WI38 (cell line): ENCODE results near the gene ADPRM.
A peak's percentile ranks its signal among the peaks of the same experiment; 100 is the strongest.

ENCODE experiments used
- H3K4me3 ChIP-seq: 2 replicates; pipeline ENCODE4 v1.5.1; 2011; ENCODE audit warnings: low read depth, mild to moderate bottlenecking, control low read depth, low read length
- TF ChIP-seq, protein P1 (sequence below): IDR thresholded peaks from 2 replicates; pipeline ENCODE4 v1.5.1; 2012; ENCODE audit warnings: low read depth, mild to moderate bottlenecking, control low read depth, low read length

The ADPRM gene

DNA sequence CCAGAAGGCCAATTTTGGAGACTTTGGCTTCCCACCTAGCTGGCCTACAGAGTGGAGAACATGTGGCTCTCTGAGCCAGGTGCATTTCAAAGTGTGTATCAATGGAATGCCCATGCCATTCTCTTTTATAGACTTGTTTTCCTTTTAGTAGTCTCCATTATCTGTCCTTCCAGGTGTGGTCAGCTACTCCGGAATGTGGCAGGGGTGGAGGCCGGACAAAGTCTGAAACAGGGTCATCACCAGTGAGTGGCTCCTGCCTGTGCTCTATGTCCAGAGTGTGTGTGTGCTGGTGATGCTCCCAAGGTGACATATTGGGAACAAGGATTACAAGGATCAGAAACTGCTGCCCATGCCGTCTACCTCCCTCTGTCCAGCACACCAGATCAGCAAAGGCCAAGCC lies 36.3 kb downstream of the ADPRM start:
- no peak overlapping the region for H3K4me3 ChIP-seq
- TF ChIP-seq, protein P1, sequence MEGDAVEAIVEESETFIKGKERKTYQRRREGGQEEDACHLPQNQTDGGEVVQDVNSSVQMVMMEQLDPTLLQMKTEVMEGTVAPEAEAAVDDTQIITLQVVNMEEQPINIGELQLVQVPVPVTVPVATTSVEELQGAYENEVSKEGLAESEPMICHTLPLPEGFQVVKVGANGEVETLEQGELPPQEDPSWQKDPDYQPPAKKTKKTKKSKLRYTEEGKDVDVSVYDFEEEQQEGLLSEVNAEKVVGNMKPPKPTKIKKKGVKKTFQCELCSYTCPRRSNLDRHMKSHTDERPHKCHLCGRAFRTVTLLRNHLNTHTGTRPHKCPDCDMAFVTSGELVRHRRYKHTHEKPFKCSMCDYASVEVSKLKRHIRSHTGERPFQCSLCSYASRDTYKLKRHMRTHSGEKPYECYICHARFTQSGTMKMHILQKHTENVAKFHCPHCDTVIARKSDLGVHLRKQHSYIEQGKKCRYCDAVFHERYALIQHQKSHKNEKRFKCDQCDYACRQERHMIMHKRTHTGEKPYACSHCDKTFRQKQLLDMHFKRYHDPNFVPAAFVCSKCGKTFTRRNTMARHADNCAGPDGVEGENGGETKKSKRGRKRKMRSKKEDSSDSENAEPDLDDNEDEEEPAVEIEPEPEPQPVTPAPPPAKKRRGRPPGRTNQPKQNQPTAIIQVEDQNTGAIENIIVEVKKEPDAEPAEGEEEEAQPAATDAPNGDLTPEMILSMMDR, result no peak

DNA sequence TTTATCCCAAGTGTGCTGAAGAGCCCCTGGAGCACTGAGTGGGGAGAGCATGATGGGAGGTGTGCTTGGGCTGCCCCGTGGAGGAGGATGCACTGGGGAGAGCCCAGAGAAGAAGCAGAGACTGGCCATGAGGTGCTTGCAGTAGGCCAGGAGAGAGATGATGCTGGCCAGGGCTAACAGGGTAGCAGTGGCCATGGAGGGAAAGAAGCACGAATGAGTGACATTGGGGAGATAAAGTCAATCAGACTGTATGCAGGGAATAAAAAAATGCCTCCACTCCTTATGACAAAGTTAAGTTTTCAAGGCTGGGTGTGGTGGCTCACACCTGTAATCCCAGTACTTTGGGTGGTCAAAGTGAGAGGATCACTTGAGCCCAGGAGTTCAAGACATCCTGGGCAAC lies 37.9 kb downstream of the ADPRM start:
- TF ChIP-seq, protein P1, result no peak
- no peak overlapping the region for H3K4me3 ChIP-seq

DNA sequence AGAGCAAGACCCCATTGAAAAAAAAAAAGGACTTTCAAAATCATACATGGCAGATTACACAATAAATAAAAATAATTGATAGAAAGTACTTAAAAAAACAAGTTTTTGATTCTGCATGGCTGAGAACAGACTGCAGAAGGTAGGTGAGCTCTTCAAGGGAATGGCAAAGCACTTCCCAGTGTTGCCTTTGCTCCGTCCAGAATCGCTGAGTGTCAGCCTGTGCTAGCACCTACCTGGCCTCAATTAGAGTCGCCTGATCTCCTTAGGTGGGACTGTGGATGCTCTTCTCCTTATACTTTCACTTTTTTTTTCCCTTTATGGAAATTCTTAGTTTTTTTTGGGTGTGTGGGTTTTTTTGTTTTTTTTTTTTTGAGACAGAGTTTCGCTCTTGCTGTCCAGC lies 38.4 kb downstream of the ADPRM start:
- TF ChIP-seq, protein P1, result no peak
- H3K4me3 ChIP-seq, result no peak overlapping the region

DNA sequence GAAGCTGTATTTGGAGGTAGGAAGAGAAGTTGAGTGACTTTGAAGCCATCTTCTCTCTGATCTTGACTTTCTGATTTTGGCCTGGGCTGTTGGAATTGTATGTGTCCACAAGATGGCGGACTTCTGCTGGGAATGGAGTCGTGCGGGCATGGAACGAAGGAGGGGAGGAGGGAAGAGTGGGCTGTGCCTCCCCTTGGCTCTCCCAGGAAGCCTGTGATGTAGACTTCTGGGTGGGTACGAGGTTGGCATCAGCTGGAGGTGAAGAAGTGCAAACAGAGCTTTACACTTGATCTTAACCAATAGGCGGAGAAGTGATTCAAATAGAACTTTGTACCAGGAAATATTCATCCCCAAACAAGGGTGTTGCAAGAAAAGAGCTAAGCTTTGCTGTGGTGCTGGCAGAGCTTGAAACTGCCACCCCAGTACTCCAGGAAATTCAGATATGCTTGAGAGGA lies 39.8 kb downstream of the ADPRM start:
- TF ChIP-seq, protein P1, result peak; percentile 69
- H3K4me3 ChIP-seq, result no peak overlapping the region

DNA sequence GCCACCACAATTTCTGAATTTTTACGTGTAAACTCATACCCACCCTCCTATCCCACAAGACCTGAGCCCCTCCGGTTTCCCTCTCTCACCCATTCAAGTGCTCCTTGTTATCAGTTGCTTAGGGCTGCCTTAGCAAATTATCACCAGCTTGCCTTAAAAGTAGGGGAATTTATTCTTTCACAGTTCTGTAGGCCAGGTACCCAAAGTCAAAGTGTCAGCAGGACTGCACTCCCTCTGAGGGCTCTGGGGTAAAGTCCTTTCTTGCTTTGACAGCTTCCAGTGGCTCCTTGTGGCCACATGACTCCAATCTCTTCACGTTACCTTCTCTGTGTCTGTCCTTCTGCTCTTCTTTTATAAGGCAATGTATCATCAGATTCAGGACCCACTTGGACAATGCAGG lies 40.3 kb downstream of the ADPRM start:
- no peak overlapping the region for H3K4me3 ChIP-seq
- TF ChIP-seq, protein P1, result no peak

DNA sequence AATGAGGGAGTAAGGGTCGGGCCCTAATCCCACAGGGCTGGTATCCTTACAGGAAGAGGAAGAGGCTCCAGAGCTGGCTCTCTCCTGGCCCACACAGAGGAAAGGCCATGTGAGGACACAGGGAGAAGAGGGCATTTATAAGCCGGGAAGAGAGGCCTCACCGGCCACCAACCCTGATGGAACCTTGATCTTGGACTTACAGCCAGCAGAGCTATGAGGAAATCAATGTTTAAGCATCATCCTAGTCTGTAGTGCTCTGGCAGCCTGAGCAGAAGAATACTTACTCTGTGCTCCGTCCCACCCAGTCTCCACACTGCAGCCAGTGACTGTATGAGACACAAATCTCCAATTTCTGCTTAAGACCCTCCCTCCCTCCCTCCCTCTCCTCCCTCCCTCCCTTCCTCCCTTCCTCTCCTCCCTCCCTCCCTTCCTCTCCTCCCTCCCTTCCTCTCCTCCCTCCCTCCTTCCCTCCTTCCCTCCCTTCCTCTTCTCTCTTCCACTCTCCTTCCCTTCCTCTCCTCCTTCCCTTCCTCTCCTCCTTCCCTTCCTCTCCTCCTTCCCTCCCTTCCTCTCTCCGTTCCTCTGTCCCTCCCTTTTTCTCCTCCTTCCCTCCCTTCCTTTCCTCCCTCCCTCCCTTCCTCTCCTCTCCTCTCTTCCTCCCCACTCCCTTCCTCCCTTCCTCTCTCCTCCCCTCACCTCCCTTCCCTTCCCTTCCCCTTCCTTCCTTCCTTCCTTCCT lies 41.3 kb downstream of the ADPRM start:
- H3K4me3 ChIP-seq, result no peak overlapping the region
- TF ChIP-seq, protein P1, result no peak

DNA sequence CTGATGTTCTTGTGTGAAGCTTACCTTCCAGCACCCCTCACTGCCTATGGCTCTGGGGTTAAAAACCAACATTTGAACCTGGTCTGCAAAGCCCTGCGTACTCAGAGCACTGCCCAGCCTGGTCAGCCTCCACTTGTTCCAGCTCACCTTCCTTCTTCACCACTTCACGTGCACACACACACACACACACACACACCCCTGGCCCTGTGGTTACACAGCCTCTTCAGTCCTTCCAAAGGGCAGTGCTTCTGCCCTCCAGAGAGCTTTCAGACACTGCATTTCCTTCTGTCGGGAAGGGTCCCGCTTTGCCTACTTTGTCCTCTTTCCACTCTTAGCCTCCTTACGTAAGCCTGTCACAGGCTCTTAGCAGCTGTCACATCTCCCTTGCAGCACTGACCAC lies 42.0 kb downstream of the ADPRM start:
- no peak overlapping the region for H3K4me3 ChIP-seq
- TF ChIP-seq, protein P1, result no peak
